ENCODE data around the gene ATP6V1C2.

- TF ChIP-seq ZNF274 (IDR thresholded peaks at IDR 0.05; ENCODE audit: low read depth, low read length) = no peak
- TF ChIP-seq YY1 (IDR thresholded peaks at IDR 0.05; ENCODE audit: insufficient read depth, insufficient read length) = no peak
- no peak for TF ChIP-seq SUZ12 (IDR thresholded peaks at IDR 0.05; ENCODE audit: extremely low read depth, insufficient read depth, insufficient read length)
These were observed 63.3 kb downstream of the ATP6V1C2 start for GRCh38 chr2:10784719-10785118.

Data from NT2/D1 (cell line).